ENCODE measurements around the gene MCU. TPM values are rescaled to one million over a fixed set of nuclear protein-coding genes. Genes with fewer than 3 reads are reported as not detected.

MCU gene
- total RNA-seq, 1 experiment from 2014 or later, result 26.8 TPM

- Histone ChIP-seq H3K4me3 (replicated peaks in 1 of 2; ENCODE audit: low read depth in 1 of 2, low read length in 2 of 2) (no peak overlapping the region), H3K4me1 (ENCODE audit: control insufficient read depth in 1 of 2, insufficient read depth in 2 of 2, low read length in 2 of 2) (peaks cover 5 to 23% of the 10 kb centered on the region in 2 experiments), H3K79me2 (ENCODE audit: insufficient read depth, low read length) (no peaks in the 10 kb centered on the region), H3K27ac (ENCODE audit: low read depth, low read length) (no peak overlapping the region), H3K27me3 (ENCODE audit: insufficient read depth, low read length) (no peaks in the 10 kb centered on the region), H3K9ac (ENCODE audit: low read length) (no peak overlapping the region), H3K9me3 (ENCODE audit: control insufficient read depth in 1 of 2, insufficient read depth in 1 of 2, low read depth in 1 of 2, low read length in 2 of 2) (no peaks in the 10 kb centered on the region), H2AFZ (ENCODE audit: low read depth, low read length, poor library complexity, severe bottlenecking) (no peak overlapping the region), H3K9me2 (ENCODE audit: insufficient read depth) (no peaks in the 10 kb centered on the region), H3K4me2 (ENCODE audit: low read length) (no peak overlapping the region), H3K36me3 (ENCODE audit: control insufficient read depth in 1 of 2, insufficient read depth in 2 of 2, low read length in 2 of 2) (no peaks in the 10 kb centered on the region), H4K20me1 (ENCODE audit: insufficient read depth) (no peaks in the 10 kb centered on the region)
- peak; percentile 25; the same call in 1 of the 2 replicates for TF ChIP-seq JUND (IDR thresholded peaks at IDR 0.05)
- TF ChIP-seq FOSL1 (IDR thresholded peaks at IDR 0.05; ENCODE audit: low read depth), result peak; percentile 43
- no peak for TF ChIP-seq CEBPB (IDR thresholded peaks at IDR 0.05; ENCODE audit: low read depth)
- CTCF ChIA-PET, result no interaction called here
- BruUV-seq (replicated peaks), result no TSS peak
- intact Hi-C loops (cut with micrococcal nuclease), result no loop called here
- ATAC-seq (no peak), DNase-seq (ENCODE audit: low read depth, low spot score) (no peak)
- RAD21 ChIA-PET (ENCODE audit: low non-redundant PET in 1 of 2, low total read pairs in 2 of 2, uncharacterized antibody in 2 of 2, unreplicated experiment in 2 of 2), result no interaction called here
- POLR2A ChIA-PET, result no interaction called here
Measured at GRCh38 chr10:72847681-72848080, 155.7 kb downstream of the MCU start.

- Histone ChIP-seq H3K9me3 (ENCODE audit: control insufficient read depth in 1 of 2, insufficient read depth in 1 of 2, low read depth in 1 of 2, low read length in 2 of 2) (no peaks in the 10 kb centered on the region), H3K27me3 (ENCODE audit: insufficient read depth, low read length) (no peaks in the 10 kb centered on the region), H3K9me2 (ENCODE audit: insufficient read depth) (no peaks in the 10 kb centered on the region), H3K36me3 (ENCODE audit: control insufficient read depth in 1 of 2, insufficient read depth in 2 of 2, low read length in 2 of 2) (no peaks in the 10 kb centered on the region), H3K27ac (ENCODE audit: low read depth, low read length) (no peak overlapping the region), H3K4me3 (replicated peaks in 1 of 2; ENCODE audit: low read depth in 1 of 2, low read length in 2 of 2) (no peak overlapping the region), H3K79me2 (ENCODE audit: insufficient read depth, low read length) (no peaks in the 10 kb centered on the region), H3K9ac (ENCODE audit: low read length) (no peak overlapping the region), H2AFZ (ENCODE audit: low read depth, low read length, poor library complexity, severe bottlenecking) (no peak overlapping the region), H3K4me1 (ENCODE audit: control insufficient read depth in 1 of 2, insufficient read depth in 2 of 2, low read length in 2 of 2) (peaks cover under 1 to 17% of the 10 kb centered on the region in 2 experiments; a peak in 3 of 4 replicates), H3K4me2 (ENCODE audit: low read length) (no peak overlapping the region), H4K20me1 (ENCODE audit: insufficient read depth) (no peaks in the 10 kb centered on the region)
- RAD21 ChIA-PET (ENCODE audit: low non-redundant PET in 1 of 2, low total read pairs in 2 of 2, uncharacterized antibody in 2 of 2, unreplicated experiment in 2 of 2), result no interaction called here
- DNase-seq (ENCODE audit: low read depth, low spot score) (no peak), ATAC-seq (no peak)
- POLR2A ChIA-PET, result no interaction called here
- no TSS peak for BruUV-seq (replicated peaks)
- intact Hi-C loops (cut with micrococcal nuclease), result no loop called here
- CTCF ChIA-PET, result interaction anchor here (1.5 kb wide), 1 partner anchor 17 kb away, joined by 5 read pairs; no protein-coding TSS in a partner anchor
- TF ChIP-seq CBX3 (IDR thresholded peaks at IDR 0.05; ENCODE audit: low read depth), result no peak
- TF ChIP-seq REST (IDR thresholded peaks at IDR 0.05; ENCODE audit: low read depth), result no peak
- no peak for TF ChIP-seq POLR2A (IDR thresholded peaks at IDR 0.05; ENCODE audit: borderline replicate concordance, extremely low read depth, insufficient read depth, insufficient read length)
- TF ChIP-seq SIN3A (IDR thresholded peaks at IDR 0.05; ENCODE audit: low read depth), result no peak
- no peak for TF ChIP-seq SP1 (IDR thresholded peaks at IDR 0.05; ENCODE audit: low read depth)
- no peak for TF ChIP-seq ZFX (IDR thresholded peaks at IDR 0.05)
- TF ChIP-seq MAX (IDR thresholded peaks at IDR 0.05), result no peak
- TF ChIP-seq RAD21 (IDR thresholded peaks at IDR 0.05; ENCODE audit: low read depth), result no peak
- TF ChIP-seq EZH2phosphoT487 (IDR thresholded peaks at IDR 0.05; ENCODE audit: borderline replicate concordance), result no peak
- no peak for TF ChIP-seq ZNF274 (IDR thresholded peaks at IDR 0.05; ENCODE audit: low read depth, low read length)
- TF ChIP-seq CTCF (IDR thresholded peaks at IDR 0.05 in 2 of 3, conservative IDR thresholded peaks at IDR 0.05 in 1 of 3; ENCODE audit: borderline replicate concordance in 1 of 3, insufficient read depth in 1 of 3, low read depth in 2 of 3, low read length in 2 of 3), result no peak
- no peak for TF ChIP-seq EGR1 (IDR thresholded peaks at IDR 0.05; ENCODE audit: low read depth)
- TF ChIP-seq ELF1 (IDR thresholded peaks at IDR 0.05; ENCODE audit: borderline replicate concordance, low read depth), result no peak
- no peak for TF ChIP-seq TCF7L2 (IDR thresholded peaks at IDR 0.05; ENCODE audit: borderline replicate concordance, extremely low read depth, insufficient read depth, insufficient read length)
- TF ChIP-seq JUND (IDR thresholded peaks at IDR 0.05), result no peak
- TF ChIP-seq SRF (IDR thresholded peaks at IDR 0.05; ENCODE audit: low read depth), result no peak
Measured at GRCh38 chr10:72850861-72851260, 158.9 kb downstream of the MCU start.

Data from HCT116 (cell line).